Right lobe of liver (tissue), 6 donors: ENCODE measurements around the gene GNAQ. TPM values are rescaled to one million over a fixed set of nuclear protein-coding genes. Genes with fewer than 3 reads are reported as not detected.
A peak's percentile ranks its signal among the peaks of the same experiment; 100 is the strongest.

Experiments used
- ATAC-seq, 4 donors: fragments of 200-7000 bp; cut with Tn5 transposase; one replicate each; pipeline ENCODE4 v1.9.1; 2020; ENCODE audit warnings: mild to moderate bottlenecking in 4 of 4, moderate library complexity in 4 of 4
- DNase-seq, 3 donors: peaks; one replicate each; pipeline ENCODE4 v3.0.0-alpha.2; 2020
- H3K27ac ChIP-seq, 3 donors: fragments of 200-600 bp; one replicate each; pipeline ENCODE4 v1.8.0; 2022
- H3K27me3 ChIP-seq, 2 donors: fragments of 200-600 bp; one replicate each; pipeline ENCODE4 v1.8.0; 2022
- H3K36me3 ChIP-seq, 4 donors: fragments of 200-600 bp; sonication (generic) in 1 of 4; one replicate each; pipeline versions ENCODE4 v1.5.1 to v1.8.0; 2017 to 2022; ENCODE audit warnings: control low read depth in 1 of 4
- H3K4me1 ChIP-seq, 4 donors: fragments of 200-600 bp; sonication (generic) in 1 of 4; one replicate each; pipeline versions ENCODE4 v1.5.1 to v1.8.0; 2017 to 2022; ENCODE audit warnings: control low read depth in 1 of 4
- H3K4me3 ChIP-seq, 3 donors: fragments of 200-600 bp; one replicate each; pipeline ENCODE4 v1.8.0; 2022
- H3K9me3 ChIP-seq, 4 donors: fragments of 200-600 bp; sonication (generic) in 1 of 4; one replicate each; pipeline versions ENCODE4 v1.5.1 to v1.8.0; 2017 to 2022; ENCODE audit warnings: control low read depth in 1 of 4
- POLR2A ChIP-seq: fragments of 450-650 bp; IDR thresholded peaks from one replicate; pipeline ENCODE4 v1.6.1; 2017; ENCODE audit warnings: antibody characterized with exemption, mild to moderate bottlenecking
- WGBS: methylation state at CpG from one replicate; pipeline ENCODE4 v1.1.6; 2018; ENCODE audit warnings: low coverage, low lambda C conversion rate; ENCODE audit not compliant: insufficient coverage; ENCODE audit errors: missing lambda C conversion rate; 5-methylcytosine and 5-hydroxymethylcytosine counted together
- intact Hi-C, 2 donors: fragments of 100-400 bp; cut with DNase I; formaldehyde crosslinking; loops; one replicate each; pipeline versions ENCODE4 v1.11.2 to v1.14.1; 2022
- total RNA-seq, 6 experiments: library from RNA; depleted of rRNA in 2 of 6; stranded (reverse); fragments of >200 nt in 2 of 6; fragmentation: NEBNext Ultra II Directional in 3 of 6; extraction: Animal tissue kit (Norgen Biotek cat#: 25700) in 3 of 6; gene quantifications; one replicate each; pipeline versions ENCODE4 v1.1.0 to v1.2.4, GENCODE V29; 2016 to 2023
- TF ChIP-seq, protein P1 (sequence below), 4 donors: fragments of 200-600 bp in 3 of 4; fragments of 450-650 bp in 1 of 4; IDR thresholded peaks; one replicate each; pipeline versions ENCODE4 v1.5.1 to v1.8.0; 2016 to 2022; ENCODE audit warnings: antibody characterized with exemption in 4 of 4, mild to moderate bottlenecking in 2 of 4
- donor health status: DM: no; HTN: yes; CAD: no.
- donor health status: DM: no; HTN: no; CAD: no.
- donor health status: DM: no; HTN: no; CAD: no.
- donor health status: DM: no; HTN: yes; CAD: no.
- donor health status: DM: no; HTN: yes; CAD: no.

GNAQ gene
- total RNA-seq, 6 experiments from 2014 or later, result 15.8 to 28.7 (median 21.6) TPM

DNA sequence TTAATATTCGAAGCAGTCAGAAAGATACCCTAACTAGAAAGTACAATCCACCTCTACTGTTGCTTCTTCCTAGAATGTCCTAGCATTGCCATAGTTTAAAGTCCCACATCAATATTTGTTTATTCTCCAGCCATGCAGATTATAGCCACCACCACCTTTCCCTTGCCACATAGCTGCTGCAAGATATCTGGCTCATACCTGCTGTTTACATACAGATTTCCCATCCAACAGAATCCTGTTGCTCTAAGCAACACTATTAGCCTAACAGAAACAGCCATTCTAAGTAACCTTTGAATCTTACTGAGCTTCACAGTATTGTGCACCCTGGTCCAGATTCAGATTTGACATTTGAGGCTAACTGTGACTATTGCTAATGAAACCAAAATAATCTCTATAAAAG is 45.6 kb downstream of the GNAQ start:
- DNase-seq, result peak in 1 of 3 donors; percentile 74

DNA sequence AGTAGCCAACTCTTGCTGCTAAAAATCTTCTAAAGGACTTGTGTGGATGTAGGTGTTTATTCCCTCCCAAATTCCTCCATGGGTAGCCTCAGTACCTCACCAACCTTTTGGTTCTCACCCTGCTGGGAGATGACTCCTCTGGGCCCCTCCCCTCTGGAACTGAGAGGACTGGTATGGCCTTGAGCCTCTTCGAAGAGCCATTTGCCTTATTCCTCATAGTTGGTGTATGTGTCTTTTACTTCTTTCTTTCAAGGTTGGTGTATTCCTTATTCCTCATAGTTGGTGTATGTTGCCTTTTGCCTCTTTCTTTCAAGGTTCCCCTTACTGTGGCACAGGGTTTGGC is 48.3 kb downstream of the GNAQ start:
- Histone ChIP-seq H3K9me3 (no peaks in the 10 kb centered on the region), H3K4me3 (no peak overlapping the region), H3K4me1 (peaks cover 0 to 43% (median 9%) of the 10 kb centered on the region in 4 donors), H3K27ac (no peak overlapping the region), H3K27me3 (no peaks in the 10 kb centered on the region), H3K36me3 (no peaks in the 10 kb centered on the region)
- intact Hi-C loops, result loop anchor here in 1 of 2 donors (10.0 kb wide), 1 partner anchor 52 kb away; the partner anchor contains the start of gene GNAQ
- ATAC-seq (no peak), DNase-seq (no peak)
- TF ChIP-seq POLR2A, result no peak
- TF ChIP-seq, protein P1, sequence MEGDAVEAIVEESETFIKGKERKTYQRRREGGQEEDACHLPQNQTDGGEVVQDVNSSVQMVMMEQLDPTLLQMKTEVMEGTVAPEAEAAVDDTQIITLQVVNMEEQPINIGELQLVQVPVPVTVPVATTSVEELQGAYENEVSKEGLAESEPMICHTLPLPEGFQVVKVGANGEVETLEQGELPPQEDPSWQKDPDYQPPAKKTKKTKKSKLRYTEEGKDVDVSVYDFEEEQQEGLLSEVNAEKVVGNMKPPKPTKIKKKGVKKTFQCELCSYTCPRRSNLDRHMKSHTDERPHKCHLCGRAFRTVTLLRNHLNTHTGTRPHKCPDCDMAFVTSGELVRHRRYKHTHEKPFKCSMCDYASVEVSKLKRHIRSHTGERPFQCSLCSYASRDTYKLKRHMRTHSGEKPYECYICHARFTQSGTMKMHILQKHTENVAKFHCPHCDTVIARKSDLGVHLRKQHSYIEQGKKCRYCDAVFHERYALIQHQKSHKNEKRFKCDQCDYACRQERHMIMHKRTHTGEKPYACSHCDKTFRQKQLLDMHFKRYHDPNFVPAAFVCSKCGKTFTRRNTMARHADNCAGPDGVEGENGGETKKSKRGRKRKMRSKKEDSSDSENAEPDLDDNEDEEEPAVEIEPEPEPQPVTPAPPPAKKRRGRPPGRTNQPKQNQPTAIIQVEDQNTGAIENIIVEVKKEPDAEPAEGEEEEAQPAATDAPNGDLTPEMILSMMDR (IDR thresholded peaks at IDR 0.05), result no peak
- WGBS, result 71% methylated on average over 1 of the region's 1 CpG

More for the DNA sequence above, 45.6 kb downstream of the GNAQ start:
- WGBS, result 9% methylated on average over 1 of the region's 1 CpG
- Histone ChIP-seq H3K9me3 (no peaks in the 10 kb centered on the region), H3K4me1 (peaks cover 0 to 39% (median 7%) of the 10 kb centered on the region in 4 donors), H3K27ac (peak overlapping the region in 2 of 3 donors; percentile 44 to 45), H3K27me3 (no peaks in the 10 kb centered on the region), H3K4me3 (no peak overlapping the region), H3K36me3 (no peaks in the 10 kb centered on the region)
- intact Hi-C loops, result loop anchor here in 1 of 2 donors (10.0 kb wide), 1 partner anchor 49 kb away; the partner anchor contains the start of gene GNAQ
- peak; percentile 88 to 98 (median 92) for ATAC-seq
- TF ChIP-seq POLR2A, result no peak
- TF ChIP-seq, protein P1 (IDR thresholded peaks at IDR 0.05), result no peak

DNA sequence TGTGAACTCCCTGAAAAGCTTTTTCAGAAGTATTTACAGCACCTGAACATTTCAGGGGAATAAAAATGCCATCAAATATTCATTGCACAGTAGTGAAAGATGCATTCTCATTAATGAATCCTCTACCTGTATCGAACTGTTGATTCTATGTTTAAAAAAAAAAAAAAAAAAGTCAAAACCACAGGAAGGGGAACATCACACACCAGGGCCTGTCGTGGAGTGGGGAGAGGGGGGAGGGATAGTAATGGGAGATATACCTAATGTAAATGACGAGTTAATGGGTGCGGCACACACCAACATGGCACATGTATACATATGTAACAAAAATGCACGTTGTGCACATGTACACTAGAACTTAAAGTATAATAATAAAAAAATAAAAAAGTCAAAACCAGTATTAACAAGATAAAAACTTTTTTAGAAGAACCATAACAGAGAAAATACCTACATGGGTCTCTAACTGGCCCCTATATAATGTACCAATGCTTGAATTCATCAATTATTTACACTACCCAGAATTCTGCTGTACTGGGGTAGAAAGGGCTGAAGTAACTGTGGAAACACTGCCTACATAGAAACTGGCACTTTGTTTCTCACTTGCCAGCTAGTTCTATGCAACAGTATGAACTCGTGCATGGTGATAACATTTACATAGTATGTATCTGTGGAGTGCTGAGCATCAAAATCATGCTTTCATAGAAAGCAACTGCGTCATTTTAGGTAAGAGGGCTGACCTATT is 48.9 kb downstream of the GNAQ start:
- intact Hi-C loops, result loop anchor here in 1 of 2 donors (10.0 kb wide), 1 partner anchor 52 kb away; the partner anchor contains the start of gene GNAQ
- TF ChIP-seq POLR2A, result no peak
- TF ChIP-seq, protein P1 (IDR thresholded peaks at IDR 0.05), result no peak
- Histone ChIP-seq H3K27ac (no peak overlapping the region), H3K27me3 (no peaks in the 10 kb centered on the region), H3K9me3 (no peaks in the 10 kb centered on the region), H3K36me3 (no peaks in the 10 kb centered on the region), H3K4me3 (no peak overlapping the region), H3K4me1 (peaks cover 0 to 41% (median 9%) of the 10 kb centered on the region in 4 donors)
- DNase-seq (no peak), ATAC-seq (no peak)
- 75% methylated on average over 7 of the region's 7 CpGs for WGBS

DNA sequence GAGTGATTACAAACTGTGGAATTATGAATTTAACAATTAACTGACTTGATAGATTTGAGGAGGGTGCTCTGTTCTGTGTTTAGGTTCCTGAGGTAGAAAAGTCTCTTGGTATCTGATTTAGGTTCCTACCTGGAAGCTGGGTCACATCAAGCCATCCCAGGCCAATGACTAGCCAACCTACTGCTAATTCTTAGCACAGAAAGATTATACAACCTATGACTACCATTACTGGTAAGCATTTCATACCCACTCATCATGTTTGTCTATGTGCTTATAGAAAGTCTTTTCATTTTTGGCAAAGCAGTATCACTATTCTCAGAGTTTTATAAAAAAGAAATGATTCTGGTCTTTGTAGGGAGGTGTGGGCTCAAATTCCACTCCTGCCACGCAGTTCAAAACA is 49.7 kb downstream of the GNAQ start:
- ATAC-seq (no peak), DNase-seq (no peak)

More for the DNA sequence above, 49.7 kb downstream of the GNAQ start:
- TF ChIP-seq, protein P1 (IDR thresholded peaks at IDR 0.05), result no peak
- no peak for TF ChIP-seq POLR2A
- WGBS, result 78% methylated on average over 1 of the region's 1 CpG
- Histone ChIP-seq H3K4me1 (peaks cover 0 to 38% (median 9%) of the 10 kb centered on the region in 4 donors), H3K4me3 (no peak overlapping the region), H3K36me3 (no peaks in the 10 kb centered on the region), H3K27me3 (no peaks in the 10 kb centered on the region), H3K27ac (peak overlapping the region in 1 of 3 donors; percentile 7), H3K9me3 (no peaks in the 10 kb centered on the region)
- intact Hi-C loops, result loop anchor here in 1 of 2 donors (10.0 kb wide), 1 partner anchor 53 kb away; the partner anchor contains the start of gene GNAQ
